DMS153 treated with DMSO at 0.1 percent for 48 hours (cell line): ENCODE data around the gene SLC7A1.

ENCODE experiments used
- DNase-seq: peaks from one replicate; lab custom pipeline; 2025; ENCODE audit not compliant: unreplicated experiment; lab: John Stamatoyannopoulos, UW

Gene SLC7A1

DNA sequence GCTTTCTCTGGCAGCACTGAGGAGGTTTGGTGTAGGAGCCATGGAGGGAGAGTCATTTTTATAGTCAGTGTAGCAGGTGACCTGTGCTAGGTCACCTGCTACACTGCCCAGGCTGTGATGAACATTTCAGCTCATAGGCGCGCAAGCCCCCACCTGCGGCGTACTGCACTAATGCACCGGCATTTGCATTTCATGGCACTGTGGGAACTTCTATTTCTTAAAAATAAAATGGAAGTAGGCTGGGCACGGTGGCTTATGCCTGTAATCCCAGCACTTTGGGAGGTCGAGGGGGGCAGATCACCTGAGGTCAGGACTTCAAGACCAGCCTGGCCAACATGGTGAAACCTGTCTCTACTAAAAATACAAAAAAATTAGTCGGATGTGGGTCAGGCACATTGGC lies 101.0 kb downstream of the SLC7A1 start:
- no peak for DNase-seq

DNA sequence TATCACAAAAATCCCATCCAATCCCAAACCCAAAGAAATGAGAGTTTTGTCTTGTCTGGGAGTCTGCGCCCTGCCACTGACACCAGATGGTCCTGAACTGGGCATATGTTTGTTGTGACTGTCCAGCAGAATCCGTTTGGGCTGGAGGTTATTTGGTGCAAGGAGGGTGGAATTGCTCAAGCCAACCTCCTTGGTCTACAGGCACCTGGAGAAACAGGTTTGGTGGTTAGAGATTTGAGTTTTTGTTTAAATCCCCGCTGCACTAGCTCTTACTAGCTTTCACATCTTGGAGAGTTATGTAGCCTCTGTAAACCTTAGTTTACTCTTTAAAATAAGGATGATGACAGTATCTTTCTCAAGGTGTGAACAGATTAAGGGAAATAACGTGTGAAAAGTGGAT lies 101.7 kb downstream of the SLC7A1 start:
- no peak for DNase-seq

DNA sequence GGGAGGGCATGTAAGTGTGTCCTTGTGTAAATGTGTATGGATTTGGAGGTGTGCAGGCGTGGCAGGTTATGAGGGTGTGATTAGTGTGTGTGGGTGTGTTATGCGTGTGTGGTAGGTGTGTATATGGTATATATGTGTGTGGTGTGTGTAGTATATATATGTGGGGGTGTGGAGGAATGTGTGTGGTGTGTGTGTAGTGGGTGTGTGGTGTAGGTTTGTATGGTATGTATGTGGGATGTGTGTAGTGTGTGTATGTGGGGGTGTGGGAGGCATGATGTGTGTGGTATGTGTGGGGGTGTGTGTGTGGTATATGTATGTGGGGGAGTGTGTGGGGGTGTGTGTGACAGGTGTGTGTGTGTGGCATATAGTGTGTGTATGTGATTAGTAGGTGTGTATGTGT lies 104.2 kb downstream of the SLC7A1 start:
- DNase-seq, result no peak

DNA sequence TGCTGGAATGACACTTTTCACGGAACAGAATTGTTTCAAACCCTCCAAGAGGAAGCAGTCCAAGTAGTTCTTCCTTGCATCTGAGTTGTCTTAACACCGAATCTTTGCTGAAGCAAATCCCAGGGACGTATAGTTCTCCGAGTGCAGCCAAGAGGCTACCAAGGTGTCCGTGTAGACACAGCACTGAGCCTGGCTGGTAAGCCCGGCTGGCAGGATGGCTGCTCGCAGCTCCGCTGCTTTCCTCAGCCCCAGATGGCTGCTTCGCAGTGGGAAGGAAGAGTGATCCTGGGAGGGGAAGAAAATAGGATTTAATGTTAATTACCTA lies 105.0 kb downstream of the SLC7A1 start:
- DNase-seq, result no peak

DNA sequence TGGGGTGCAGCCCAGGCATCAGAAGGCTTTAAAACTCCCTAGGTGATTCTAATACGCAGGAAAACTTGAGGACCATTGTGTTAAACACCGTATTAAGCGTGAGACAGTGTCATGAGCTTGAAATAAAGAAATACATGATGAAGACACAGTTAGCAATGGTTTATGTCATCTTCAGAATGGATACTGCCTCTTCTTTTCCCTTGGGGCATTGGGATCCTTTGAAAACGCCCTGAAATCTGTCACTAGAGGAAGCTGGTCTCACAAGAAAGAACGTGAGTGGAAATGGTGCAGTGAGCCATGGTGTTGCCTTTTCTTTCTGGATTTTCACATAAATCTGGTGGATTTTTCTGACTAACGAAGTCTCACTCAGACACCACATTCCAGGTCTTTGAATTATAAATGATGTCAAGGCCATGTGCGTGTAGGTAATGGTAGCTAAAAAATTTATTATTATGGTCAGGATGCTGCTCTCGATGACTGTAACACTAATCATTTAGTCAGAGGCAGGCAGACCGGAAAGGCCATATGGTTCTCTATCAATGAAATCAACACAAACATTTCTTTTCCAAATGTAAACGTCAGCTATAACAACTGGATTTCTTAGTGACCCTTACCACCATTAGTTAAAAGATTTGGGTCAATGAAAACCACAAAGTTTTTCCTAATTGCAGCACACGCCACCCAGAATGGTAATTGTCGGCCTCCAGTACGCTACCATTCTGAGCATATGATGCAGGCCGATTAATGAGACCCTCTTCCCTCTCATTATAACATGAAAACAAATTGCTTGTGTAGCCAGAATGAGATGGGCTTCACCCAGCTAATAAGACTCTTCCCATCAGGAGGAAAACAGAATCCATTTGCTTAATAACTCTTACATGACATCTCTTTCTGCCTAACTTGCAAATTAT lies 105.6 kb downstream of the SLC7A1 start:
- no peak for DNase-seq

DNA sequence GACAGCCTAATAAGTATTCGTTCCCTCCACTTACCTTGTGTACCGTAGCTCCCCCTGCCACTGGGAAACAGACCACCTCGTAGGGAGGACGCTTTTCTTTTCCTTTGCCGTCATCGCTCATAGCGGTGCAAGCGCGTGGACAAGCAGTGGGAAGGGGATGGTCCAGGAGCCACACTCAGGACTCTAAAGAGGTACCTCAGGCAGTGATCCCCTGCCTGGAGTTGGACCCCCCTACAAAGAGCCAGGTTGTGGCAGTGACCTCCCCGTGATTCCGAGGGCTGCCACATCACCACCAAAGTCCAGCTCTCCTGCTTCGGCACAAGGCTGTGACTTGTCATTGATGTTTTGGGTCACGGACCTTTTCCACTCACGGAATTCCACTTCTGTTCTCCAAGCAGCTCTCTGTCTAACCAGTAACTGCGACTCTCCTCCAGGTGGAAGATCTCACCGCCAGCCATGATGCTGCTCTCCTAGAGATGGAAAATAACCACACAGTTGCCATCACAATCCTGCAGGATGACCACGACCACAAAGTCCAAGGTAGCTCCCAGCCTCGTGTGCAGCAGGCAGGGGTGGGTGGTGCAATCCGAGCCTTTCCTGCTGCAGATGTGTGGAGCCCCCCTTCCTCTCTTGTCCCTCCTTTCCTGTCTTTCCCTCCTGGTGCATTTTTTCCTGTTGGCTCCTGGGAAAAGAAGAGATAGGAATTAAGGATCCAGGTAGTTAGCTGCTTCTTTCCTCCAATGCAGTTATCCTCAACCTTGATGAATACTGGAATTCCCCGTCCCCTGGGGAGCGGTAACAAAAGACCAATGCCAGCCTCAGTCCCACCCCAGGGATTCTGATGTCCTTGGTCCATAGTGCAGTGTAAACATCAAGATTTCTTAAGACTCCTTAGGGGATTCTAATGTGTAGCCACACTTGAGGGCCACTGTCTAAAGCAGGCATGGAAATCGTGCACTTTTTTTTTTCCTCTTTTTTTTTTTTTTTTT lies 107.7 kb downstream of the SLC7A1 start:
- DNase-seq, result no peak

DNA sequence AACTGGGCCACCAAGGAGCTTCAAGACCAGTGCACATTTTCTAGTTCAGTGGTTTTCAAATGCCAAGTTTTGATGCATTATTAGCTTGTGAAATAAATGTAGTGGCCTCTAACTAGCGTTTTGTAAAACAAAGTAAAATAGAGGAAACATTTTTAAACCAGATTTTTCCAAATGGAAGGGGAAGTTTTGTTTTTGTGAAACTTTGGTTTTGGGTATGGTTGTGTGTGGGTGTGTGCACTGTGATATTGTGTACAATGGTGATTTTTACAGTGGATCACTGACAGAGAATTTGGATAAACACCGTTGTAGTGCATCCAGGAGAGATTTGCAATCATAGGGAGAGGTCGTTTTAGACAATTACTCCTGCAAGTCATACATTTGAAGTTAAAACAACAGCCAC lies 108.9 kb downstream of the SLC7A1 start:
- no peak for DNase-seq

DNA sequence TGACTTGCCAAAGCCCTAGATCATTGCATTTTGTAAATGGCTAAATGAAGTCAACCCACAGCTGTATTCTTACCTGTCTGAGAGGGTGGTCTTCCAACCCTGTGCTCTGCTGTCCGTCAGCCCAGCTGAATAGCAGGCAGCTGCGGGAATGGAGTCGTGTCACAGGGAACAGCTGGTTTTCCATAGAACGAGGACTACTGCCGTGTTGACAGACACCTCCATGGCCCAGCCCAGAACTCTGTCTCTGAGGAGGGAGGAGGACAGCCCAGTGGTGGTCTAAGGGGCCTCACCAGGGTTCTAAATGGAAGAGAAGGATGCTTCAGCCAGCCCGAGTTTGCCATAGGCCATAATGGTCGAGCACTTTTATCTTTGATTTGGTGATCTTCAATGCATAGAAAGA lies 110.7 kb downstream of the SLC7A1 start:
- no peak for DNase-seq

DNA sequence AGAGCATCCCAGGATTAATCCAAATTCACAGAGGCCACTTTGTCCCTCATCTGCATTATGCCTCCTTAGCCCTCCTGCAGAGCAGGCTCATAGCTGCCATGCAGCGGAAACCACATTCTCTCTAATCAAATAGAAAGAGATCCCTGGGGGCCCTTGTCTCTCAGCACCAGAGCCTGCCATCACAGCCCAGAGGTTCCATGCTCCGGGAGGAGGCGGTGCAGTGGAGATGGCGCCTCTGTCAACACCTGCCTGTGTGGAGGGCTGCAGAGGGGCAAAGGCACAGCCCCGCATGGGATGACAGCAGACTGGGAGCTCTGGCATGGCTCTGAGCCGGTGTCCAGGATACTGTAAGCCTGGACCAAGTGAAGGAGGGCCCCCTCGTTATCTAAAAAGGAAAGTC lies 111.3 kb downstream of the SLC7A1 start:
- peak; percentile 65 for DNase-seq

DNA sequence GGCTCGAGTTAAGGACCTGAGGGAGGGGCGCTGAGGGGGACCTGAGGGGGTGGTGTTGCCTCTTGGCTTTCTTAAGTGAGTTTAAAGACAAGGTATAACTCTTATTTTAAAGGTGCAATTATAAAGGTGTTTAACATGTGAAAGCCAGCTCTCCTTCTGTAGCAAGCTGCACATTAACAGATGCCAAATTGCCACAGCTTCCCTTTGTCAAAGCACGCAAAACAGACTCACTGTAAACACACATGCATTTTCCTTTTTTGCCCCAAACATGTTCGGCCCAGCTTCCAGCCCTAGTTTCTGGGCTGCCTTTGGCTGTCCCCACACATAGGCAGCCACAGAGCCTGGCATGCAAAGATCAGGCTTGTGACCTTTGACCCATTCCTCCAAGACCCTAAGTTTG lies 111.9 kb downstream of the SLC7A1 start:
- no peak for DNase-seq

DNA sequence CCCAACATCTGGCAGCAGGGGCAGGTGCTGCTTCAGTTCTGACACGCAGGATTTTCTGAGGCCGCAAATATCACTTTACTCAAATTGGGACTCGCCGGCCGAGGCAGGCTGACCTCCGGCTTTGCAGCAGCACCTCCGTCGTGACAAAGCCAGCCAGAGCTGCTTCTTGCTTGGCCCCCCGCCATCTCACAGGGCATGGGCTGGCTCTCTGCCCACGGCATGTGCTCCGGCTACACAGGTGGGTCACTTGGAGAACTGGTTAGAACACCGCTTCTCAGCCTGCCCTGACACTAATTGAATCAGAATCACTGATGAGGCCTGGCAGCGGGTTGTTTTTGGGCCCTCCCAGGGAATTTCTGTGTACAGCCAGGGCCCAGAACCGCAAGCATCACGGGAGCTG lies 112.3 kb downstream of the SLC7A1 start:
- DNase-seq, result no peak

DNA sequence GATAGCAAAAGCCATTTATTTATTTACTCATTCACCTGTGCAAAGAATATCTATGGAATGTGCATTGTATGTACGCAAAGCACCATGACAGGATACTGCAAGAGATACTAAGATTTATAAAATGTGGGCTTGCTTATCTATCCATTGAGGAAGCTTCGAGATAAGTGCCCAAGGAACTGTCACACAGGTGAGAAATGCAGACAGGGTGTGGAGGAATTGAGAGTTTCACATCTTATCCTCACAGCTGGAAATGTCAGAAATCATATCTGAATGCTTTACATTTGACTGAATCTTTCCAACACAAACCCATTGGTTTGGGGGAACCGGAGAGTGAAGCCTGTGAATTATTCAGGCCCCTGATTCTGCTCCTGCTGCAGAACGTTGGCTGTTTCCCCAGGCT lies 113.0 kb downstream of the SLC7A1 start:
- no peak for DNase-seq

DNA sequence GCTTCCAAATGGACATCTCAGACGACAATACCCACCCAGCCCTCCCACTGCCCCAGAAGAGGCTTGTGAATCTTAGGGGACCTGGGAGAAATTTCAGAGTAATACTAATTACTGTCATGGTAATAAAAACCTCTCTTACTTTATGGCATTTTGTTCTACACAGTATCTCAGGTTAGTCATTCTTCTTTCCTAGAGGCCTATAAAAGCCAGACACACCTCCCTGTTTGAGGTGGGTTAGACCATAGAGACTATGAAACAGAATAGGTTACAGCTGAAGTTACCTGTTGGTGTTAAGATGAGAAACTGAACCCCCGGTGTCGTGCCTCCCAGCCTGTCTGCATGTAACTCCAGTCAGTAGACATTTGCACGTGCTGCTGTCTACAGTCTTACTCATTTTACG lies 113.9 kb downstream of the SLC7A1 start:
- DNase-seq, result no peak

DNA sequence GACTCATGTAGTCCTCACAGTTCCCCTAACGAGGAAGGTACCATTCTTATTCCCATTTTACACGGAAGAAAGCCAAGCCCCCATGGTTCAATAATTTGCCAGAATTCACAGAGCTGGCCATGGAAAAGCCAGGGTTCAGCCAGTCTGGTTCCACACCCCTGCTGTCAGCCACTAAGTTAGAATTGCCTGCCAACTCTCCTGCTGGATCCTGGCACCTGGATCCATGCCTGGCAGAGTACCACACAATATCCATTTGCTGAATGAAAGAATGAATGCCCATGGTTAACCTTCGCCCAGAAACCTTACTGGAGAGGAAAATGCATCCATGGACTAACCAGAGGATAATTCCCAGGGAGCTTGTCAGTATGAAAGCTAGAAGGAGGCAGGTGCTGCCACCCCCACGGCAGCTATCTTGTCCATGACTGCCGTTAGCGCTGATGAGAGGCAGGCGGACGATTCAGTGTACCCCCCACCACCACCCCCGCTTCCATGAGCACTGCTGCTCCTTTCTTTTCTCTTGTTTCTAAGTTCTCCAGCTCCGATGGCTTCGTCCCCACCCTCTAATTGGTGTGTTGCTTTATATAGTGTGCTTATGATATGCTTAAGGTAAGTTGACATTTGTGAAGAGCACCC lies 114.5 kb downstream of the SLC7A1 start:
- no peak for DNase-seq

DNA sequence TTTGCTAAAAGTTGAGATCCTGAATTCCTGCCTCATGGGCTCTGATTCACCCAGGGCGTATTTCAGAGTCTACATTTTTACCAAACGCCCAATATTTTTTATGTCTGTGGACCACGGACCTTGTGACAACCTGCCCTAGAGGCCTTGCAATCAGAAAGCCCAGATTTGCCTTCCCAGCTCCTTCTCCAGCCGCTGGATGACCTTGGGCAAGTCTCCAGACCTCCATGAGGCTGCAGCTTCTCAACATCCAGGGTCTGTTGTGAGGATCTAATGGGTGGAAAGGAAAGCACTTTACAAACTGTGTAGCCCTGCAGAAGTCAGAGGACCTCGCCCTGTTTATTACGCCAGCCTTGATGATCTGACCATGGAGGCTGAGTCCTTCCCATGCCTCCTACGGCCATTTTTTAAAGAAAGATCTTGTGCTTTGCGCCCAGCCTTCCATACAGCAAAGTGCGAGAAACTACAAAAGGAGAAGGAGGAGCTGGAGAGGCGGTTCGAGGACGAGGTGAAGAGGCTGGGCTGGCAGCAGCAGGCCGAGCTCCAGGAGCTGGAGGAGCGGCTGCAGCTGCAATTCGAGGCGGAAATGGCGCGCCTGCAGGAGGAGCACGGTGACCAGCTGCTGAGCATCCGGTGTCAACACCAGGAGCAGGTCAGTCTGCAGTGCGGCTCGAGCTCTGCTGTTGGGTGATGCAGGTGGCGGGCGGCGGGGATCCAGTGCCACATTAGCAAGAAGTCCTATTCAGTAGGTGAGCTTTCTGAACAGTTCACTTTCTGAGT lies 115.6 kb downstream of the SLC7A1 start:
- peak; percentile 82 for DNase-seq

DNA sequence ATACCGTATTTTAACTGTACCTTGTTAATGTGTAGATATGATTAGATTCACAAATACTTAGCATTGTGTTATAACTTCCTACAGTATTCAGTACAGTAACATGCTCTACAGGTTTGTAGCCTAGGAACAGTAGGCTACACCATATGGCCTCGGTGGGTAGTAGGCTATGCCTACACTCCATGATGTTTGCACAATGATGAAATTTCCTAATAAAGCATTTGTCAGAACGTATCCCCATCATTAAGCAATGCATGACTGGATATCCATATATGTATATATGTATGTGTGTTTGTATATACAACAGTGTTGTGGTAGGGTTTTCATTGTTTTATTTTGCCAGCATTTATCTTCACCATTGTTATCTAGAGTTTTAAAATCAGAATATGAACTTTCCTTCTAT lies 119.4 kb downstream of the SLC7A1 start:
- no peak for DNase-seq

DNA sequence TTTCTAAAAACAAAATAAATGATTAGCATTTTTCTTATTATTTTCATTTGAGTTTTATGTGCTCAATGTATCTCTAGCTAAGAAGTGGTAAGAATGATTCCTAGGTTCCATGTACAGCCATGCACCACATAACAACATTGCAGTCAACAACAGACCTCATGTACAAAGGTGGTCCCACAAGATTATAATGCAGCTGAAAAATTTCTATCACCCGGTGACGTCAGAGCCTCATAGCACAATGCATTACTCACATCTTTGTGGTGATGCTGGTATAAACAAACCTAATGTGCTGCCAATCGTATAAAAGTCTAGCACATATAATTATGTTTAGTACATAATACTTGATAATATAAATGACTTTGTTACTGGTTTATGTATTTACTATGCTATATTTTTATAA lies 120.5 kb downstream of the SLC7A1 start:
- no peak for DNase-seq

DNA sequence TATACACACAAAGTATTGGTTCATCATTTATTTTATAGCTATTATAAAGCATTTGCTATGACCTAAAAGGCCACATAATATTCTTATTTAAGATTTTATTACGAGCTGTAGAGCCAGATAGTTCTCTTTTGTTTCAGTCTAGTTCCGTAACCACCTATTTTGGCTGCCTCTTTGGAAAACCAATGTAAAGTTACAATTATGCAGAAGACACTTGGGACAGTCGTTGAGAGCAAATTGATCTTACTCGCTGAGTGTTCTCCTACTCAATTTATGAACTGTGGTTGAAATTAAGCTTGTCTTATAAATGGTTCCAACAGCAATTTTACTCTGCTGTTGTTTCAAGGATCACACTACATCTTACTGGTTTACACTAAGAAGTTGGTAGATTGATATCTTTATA lies 122.3 kb downstream of the SLC7A1 start:
- DNase-seq, result no peak

DNA sequence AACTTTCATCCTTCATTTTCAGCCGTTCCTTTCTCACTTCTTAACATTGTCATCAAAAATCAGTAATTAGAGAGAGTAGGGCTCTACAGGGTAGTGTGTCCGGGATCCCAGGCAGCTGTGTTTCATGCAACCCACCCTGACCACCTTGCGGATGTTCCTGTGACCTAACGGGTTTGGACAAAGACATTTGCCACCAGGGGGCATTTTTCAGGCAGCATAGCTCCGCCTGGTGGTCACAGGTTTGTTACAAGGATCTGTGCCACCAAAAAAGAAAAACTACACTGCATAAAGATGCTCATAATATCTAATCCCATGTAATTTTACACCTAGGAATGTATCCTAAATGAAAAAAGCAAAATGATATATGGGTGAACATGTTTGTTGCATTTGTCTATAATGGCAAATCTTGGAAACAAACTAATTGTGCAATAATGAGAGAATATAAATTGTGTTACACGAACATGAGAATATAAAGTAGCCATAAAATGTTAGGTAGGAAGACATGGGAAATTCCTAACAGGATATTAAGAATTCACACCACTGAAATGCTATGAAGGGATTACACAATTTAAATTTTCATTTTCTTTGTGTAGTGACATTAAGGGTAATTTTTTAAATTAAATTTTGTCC lies 123.0 kb downstream of the SLC7A1 start:
- no peak for DNase-seq

DNA sequence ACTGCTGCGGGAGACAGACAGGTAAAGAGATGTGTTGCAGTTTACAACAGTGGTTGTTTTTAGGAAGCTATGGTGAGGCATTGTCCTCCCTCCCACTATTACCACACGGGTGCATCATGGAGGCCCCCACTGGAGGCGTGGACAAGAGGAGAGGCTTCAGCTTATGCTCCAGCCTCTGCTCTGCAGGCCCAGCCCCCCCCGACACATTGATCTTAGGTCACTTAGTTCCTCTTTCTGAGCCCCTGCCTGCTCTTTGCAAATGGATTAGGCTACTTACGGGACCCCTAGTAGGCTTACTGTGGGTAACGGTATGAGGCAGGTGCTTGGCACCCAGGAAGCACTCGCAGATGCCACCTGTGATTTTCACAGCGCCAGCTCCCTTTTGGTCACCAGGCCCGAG lies 123.9 kb downstream of the SLC7A1 start:
- DNase-seq, result no peak
